Skeletal muscle cell (primary cell): ENCODE measurements around the gene AKAP6.

ENCODE experiments used
- DNase-seq: peaks from one replicate; pipeline ENCODE4 v3.0.0-alpha.2; 2010; ENCODE audit warnings: low read depth
- H3K4me3 ChIP-seq: 2 replicates; pipeline ENCODE4 v1.5.1; 2011; ENCODE audit warnings: low read depth, mild to moderate bottlenecking, control low read depth, low read length, moderate library complexity

Gene AKAP6

DNA sequence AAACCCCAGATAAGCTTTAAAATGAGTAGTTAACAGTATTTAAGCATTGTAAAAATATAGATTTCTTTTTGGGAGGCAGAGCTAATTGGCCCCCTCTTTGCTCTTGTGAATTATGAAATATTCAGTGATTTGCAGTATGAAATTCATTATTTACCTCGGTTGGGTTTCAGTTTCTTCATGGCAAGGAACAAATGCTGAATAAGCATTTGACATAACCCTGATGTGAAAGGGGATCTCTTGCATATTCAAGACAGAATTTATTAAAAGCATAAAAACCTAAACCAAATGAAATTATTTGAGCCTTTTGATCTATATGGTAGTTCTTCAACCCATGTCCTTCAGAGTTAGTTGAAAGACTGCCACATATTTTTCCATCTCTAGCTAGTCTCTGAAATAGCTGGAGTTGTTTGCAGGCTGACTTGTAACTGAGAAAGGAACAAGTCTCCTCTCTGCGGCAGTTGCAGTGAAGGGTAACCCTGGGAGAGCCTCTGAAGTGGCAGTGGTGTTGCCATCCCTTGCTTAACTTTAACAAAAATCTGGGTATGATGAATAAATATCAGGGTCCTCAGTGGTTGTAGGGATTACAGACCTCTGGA lies 690 bp downstream of the AKAP6 start:
- H3K4me3 ChIP-seq = no peak overlapping the region
- no peak for DNase-seq

- H3K4me3 ChIP-seq = no peak overlapping the region
- DNase-seq = no peak
Measured at GRCh38 chr14:32330351-32331111, 1.4 kb downstream of the AKAP6 start.

- no peak for DNase-seq
- no peak overlapping the region for H3K4me3 ChIP-seq
Measured at GRCh38 chr14:32331206-32331605, 2.1 kb downstream of the AKAP6 start.

- DNase-seq = no peak
- no peak overlapping the region for H3K4me3 ChIP-seq
Measured at GRCh38 chr14:32332415-32333316, 3.6 kb downstream of the AKAP6 start.

DNA sequence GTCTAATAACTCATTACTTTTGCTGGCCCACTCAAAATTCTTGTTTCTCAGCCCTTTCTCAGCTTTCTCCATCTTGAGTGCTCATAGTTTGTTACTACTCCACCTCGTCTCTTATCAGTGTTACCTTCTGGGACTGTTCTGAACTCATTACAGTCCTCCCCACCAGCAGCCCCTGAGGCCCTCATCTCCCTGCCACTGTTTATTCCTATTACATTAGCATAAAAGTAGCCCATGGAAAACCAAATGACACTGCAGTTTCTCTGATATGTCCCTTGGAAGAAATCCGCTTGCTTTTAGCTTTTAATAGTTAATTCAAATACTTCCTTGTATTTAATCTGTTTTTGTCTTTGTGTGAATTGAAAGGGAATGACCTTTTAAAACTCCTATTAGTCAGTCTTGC lies 7.6 kb downstream of the AKAP6 start:
- no peak overlapping the region for H3K4me3 ChIP-seq
- no peak for DNase-seq

GRCh38 chr14:32337759-32338158 lies 8.7 kb downstream of the AKAP6 start:
- no peak for DNase-seq
- no peak overlapping the region for H3K4me3 ChIP-seq

GRCh38 chr14:32339188-32339587 lies 10.1 kb downstream of the AKAP6 start:
- H3K4me3 ChIP-seq = no peak overlapping the region
- no peak for DNase-seq

DNA sequence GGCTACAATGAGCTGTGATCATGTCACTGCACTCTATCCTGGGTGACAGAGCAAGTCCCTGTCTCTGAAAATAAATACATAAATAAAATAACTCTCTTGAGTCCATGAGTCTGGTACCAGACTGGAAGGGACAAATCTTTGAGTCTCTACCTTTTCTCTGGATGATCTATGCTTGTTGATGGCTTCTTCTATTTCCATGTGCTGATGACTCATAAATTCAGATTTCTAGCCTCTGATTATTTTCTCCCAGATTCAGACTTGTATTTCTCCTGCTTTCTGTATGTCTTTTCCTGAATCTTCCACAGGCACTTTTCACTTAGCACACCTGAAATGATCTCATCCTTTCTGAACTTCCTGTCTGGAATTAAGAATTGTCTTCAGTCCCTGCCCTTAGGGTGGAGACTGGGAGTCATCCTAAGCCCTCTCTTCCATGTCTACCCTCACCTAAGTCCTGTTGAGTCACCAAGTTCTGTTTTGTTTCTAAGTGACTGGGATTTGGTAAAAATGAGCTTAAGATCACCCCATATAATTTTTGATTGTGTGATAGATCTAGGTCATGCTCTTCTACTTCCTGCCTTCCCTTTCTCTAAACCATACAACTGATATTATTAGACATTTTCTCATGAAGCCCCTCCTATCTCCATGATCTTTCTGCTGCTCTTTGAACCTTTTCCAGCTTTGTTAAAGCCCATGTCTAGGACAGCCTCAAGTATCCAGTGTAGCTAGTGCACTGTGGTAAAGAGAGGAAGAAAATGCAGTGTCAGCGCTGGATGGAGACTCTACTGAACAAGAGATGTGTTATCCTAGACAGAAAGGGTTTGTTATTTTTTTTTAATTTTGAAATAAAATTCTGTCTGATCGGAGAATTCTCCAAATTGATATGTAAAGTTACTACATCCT lies 13.1 kb downstream of the AKAP6 start:
- no peak overlapping the region for H3K4me3 ChIP-seq
- DNase-seq = no peak

DNA sequence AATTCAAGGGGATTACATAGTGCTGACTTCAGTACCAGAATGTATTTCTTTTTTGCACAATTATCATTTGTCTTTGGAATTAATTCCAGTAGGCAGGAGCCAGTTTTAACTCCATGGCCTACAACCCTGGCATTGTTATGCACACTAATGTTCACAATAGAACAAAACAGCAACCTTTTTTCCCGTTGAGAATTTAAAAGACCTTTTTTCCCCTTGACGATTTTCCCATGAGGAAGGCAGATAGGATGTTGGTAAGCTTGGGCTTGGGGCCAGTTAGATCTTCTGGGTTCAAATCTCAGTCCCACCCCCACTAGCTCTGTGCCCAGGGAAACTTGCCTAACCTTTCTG lies 13.7 kb downstream of the AKAP6 start:
- no peak for DNase-seq
- no peak overlapping the region for H3K4me3 ChIP-seq

DNA sequence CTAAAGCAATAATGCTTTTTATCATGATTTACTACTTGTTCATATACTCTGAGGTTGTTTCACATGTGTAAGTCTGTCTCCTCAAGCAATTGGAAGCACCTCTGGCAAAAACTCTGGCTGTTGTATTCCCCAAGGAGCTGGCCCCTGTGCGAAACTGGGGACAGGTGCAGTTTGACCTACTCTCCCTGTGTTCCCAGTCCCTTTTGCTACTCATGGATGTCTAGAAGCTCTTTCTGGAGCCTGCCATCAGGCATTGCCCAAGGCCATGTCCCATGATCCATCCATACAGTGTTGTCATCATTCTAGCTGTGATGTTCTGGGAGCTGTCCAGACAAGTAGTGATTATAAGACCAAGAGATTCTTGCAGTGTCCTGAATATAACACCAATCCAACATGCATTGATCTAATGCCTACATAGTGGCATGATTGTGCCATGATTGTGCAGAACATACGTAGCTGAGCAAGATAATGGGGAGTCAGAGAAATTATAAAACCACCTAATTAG lies 14.9 kb downstream of the AKAP6 start:
- no peak for DNase-seq
- H3K4me3 ChIP-seq = no peak overlapping the region

GRCh38 chr14:32345311-32345791 lies 16.3 kb downstream of the AKAP6 start:
- peak; percentile 67 for DNase-seq
- H3K4me3 ChIP-seq = no peak overlapping the region

- no peak for DNase-seq
- no peak overlapping the region for H3K4me3 ChIP-seq
Measured at GRCh38 chr14:32349322-32349721, 20.2 kb downstream of the AKAP6 start.

DNA sequence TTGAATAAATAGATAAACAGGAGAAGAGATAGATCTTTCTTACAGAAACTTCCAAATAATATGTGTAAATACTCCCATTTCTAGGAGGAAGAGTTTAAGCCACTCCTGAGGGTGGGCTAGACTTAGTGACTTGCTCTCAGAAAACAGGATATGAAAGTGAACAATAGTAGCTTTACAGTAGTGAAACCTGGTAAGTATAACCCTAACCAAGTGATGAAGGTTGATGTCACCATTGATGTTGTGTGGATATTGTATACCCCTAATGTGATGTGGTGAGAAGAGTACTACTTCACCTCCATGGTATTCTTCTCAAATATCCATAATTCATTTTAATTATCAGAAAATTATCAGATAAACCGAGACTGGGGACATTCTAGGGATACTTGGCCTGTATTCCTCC lies 20.9 kb downstream of the AKAP6 start:
- no peak overlapping the region for H3K4me3 ChIP-seq

GRCh38 chr14:32352631-32353030 lies 23.5 kb downstream of the AKAP6 start:
- no peak overlapping the region for H3K4me3 ChIP-seq
- no peak for DNase-seq

More for the DNA sequence above, 20.9 kb downstream of the AKAP6 start:
- DNase-seq = no peak

DNA sequence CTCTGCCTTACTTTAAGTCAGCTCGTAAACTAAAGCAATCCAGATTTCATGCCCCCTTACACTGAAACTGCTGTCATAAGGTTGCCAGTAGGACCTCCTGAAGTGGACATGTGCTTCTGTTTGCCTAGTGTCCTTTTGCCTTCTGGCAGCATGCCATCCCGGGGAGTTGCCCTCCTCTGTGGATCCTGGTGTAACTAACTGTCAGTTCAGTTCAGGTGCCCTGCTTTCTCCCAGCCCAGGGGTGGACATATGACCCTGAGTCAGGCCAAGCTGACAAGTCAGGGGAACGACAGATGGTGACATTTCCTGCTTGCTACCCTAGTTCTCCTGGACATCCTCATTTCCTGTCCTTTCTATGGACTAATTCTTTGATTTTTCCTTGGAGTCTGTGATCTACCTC lies 25.6 kb downstream of the AKAP6 start:
- no peak overlapping the region for H3K4me3 ChIP-seq
- DNase-seq = no peak

DNA sequence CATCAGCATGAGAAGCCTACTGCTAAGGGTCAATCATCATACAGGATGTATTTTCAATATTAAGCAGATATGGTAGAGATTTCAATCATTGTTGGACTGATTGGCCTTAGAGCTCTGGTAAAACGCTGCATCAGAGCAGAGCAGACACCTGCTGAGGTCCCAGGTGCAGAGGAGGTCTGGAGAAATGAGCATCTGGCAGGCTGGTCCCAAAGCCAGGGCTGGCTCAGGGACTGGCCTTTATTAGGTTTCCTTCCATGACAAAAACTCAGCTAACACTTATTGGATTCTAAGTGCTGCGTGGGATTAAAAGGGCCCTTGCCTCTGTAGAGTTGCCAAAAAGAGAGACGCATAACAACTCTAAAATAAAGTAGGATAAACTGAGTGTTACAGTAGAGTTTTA lies 29.7 kb downstream of the AKAP6 start:
- DNase-seq = no peak
- no peak overlapping the region for H3K4me3 ChIP-seq

DNA sequence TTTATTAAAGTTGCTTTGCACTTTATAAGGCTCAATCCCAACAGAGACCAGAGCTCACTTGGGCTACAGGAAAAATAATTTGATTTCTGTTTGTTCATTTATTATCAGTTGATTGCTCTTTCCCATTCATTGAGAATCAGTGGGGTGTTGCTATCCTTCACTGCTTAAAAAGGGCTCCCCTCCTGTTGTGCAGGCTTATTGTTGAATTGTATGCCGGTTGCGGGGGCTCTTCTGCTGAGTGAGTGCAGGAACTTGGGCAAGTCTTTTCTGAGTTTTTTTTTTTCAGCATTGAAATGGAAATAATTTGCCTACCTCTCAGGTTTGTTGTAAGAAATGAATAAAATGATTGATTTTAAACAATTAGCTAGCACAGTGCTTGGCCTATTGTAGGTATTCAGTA lies 32.6 kb downstream of the AKAP6 start:
- DNase-seq = no peak
- H3K4me3 ChIP-seq = no peak overlapping the region

DNA sequence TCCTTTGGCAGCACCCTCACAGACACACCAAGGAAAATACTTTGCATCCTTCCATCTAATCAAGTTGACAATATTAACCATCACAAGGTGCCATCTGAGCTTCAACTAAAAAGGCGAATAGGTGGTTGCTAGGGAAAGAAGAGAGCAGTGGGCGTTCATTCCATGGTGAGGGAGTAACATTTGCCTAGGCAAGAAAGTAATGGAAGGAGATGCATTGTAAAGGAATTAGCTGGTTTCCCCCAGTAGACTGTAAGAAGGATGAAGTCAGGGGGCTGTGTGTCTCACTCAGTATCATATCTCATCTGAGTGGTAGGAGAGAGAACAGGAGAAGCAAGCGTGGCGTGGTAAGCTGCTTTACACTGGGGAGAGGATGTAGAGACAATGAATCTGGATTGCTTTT lies 34.7 kb downstream of the AKAP6 start:
- no peak for DNase-seq
- H3K4me3 ChIP-seq = no peak overlapping the region

- no peak overlapping the region for H3K4me3 ChIP-seq
- no peak for DNase-seq
Measured at GRCh38 chr14:32364941-32365340, 35.8 kb downstream of the AKAP6 start.
